ENCODE measurements around the gene PASK. TPM values are rescaled to one million over a fixed set of nuclear protein-coding genes. Genes with fewer than 3 reads are reported as not detected.

Gene PASK
- total RNA-seq, 1 donor from 2014 or later, result 92.0 TPM

GRCh38 chr2:241161646-241162281 lies 12.5 kb upstream of the PASK start:
- peak overlapping the region; percentile 15 for H3K27ac Mint-ChIP-seq
- H3K27me3 Mint-ChIP-seq, result no peaks in the 10 kb centered on the region
- no peaks in the 10 kb centered on the region for H3K9me3 Mint-ChIP-seq
- peaks cover 2% of the 10 kb centered on the region for H3K4me1 Mint-ChIP-seq
- H3K4me3 Mint-ChIP-seq, result no peak overlapping the region
- intact Hi-C loops (cut with micrococcal nuclease), result no loop called here
- H3K36me3 Mint-ChIP-seq (ENCODE audit: low read depth), result peaks cover 56% of the 10 kb centered on the region
- DNase-seq, result no peak

GRCh38 chr2:241160318-241160717 lies 11.0 kb upstream of the PASK start:
- Mint-ChIP-seq H3K36me3 (ENCODE audit: low read depth) (peaks cover 56% of the 10 kb centered on the region), H3K9me3 (no peaks in the 10 kb centered on the region), H3K27me3 (no peaks in the 10 kb centered on the region), H3K27ac (no peak overlapping the region), H3K4me3 (no peak overlapping the region), H3K4me1 (peaks cover 2% of the 10 kb centered on the region)
- no peak for DNase-seq
- intact Hi-C loops (cut with micrococcal nuclease), result no loop called here

GRCh38 chr2:241159116-241159515 lies 9.8 kb upstream of the PASK start:
- H3K27me3 Mint-ChIP-seq, result no peaks in the 10 kb centered on the region

GRCh38 chr2:241158546-241158900 lies 9.3 kb upstream of the PASK start:
- H3K27me3 Mint-ChIP-seq, result no peaks in the 10 kb centered on the region
- H3K36me3 Mint-ChIP-seq (ENCODE audit: low read depth), result peaks cover 56% of the 10 kb centered on the region
- H3K4me3 Mint-ChIP-seq, result no peak overlapping the region
- no peak overlapping the region for H3K27ac Mint-ChIP-seq
- DNase-seq, result no peak
- peaks cover 8% of the 10 kb centered on the region for H3K4me1 Mint-ChIP-seq
- H3K9me3 Mint-ChIP-seq, result no peaks in the 10 kb centered on the region
- intact Hi-C loops (cut with micrococcal nuclease), result no loop called here

More at GRCh38 chr2:241159116-241159515, 9.8 kb upstream of the PASK start:
- peaks cover 58% of the 10 kb centered on the region for H3K36me3 Mint-ChIP-seq (ENCODE audit: low read depth)
- H3K9me3 Mint-ChIP-seq, result no peaks in the 10 kb centered on the region
- peaks cover 6% of the 10 kb centered on the region for H3K4me1 Mint-ChIP-seq
- no peak overlapping the region for H3K27ac Mint-ChIP-seq
- DNase-seq, result no peak
- no peak overlapping the region for H3K4me3 Mint-ChIP-seq
- intact Hi-C loops (cut with micrococcal nuclease), result no loop called here

- Mint-ChIP-seq H3K36me3 (ENCODE audit: low read depth) (peaks cover 55% of the 10 kb centered on the region), H3K27me3 (no peaks in the 10 kb centered on the region), H3K4me1 (peaks cover 13% of the 10 kb centered on the region), H3K27ac (no peak overlapping the region), H3K9me3 (no peaks in the 10 kb centered on the region), H3K4me3 (no peak overlapping the region)
- DNase-seq, result no peak
- intact Hi-C loops (cut with micrococcal nuclease), result no loop called here
Measured at GRCh38 chr2:241157841-241158545, 8.7 kb upstream of the PASK start.

GRCh38 chr2:241156971-241157441 lies 7.7 kb upstream of the PASK start:
- H3K4me1 Mint-ChIP-seq, result peaks cover 20% of the 10 kb centered on the region
- DNase-seq, result no peak
- no peaks in the 10 kb centered on the region for H3K9me3 Mint-ChIP-seq

GRCh38 chr2:241155936-241156335 lies 6.7 kb upstream of the PASK start:
- H3K27ac Mint-ChIP-seq, result no peak overlapping the region
- H3K4me1 Mint-ChIP-seq, result peaks cover 31% of the 10 kb centered on the region
- no peak for DNase-seq
- H3K9me3 Mint-ChIP-seq, result no peaks in the 10 kb centered on the region
- no peak overlapping the region for H3K4me3 Mint-ChIP-seq
- no peaks in the 10 kb centered on the region for H3K27me3 Mint-ChIP-seq
- intact Hi-C loops (cut with micrococcal nuclease), result no loop called here
- H3K36me3 Mint-ChIP-seq (ENCODE audit: low read depth), result peaks cover 47% of the 10 kb centered on the region

More at GRCh38 chr2:241156971-241157441, 7.7 kb upstream of the PASK start:
- H3K36me3 Mint-ChIP-seq (ENCODE audit: low read depth), result peaks cover 52% of the 10 kb centered on the region
- H3K27me3 Mint-ChIP-seq, result no peaks in the 10 kb centered on the region
- intact Hi-C loops (cut with micrococcal nuclease), result no loop called here
- peak overlapping the region; percentile 18 for H3K27ac Mint-ChIP-seq
- no peak overlapping the region for H3K4me3 Mint-ChIP-seq

- intact Hi-C loops (cut with micrococcal nuclease), result loop anchor here (5.0 kb wide), 1 partner anchor 202 kb away; the partner anchor contains the start of gene FARP2
- peak overlapping the region; percentile 63 for H3K27ac Mint-ChIP-seq
- no peaks in the 10 kb centered on the region for H3K9me3 Mint-ChIP-seq
- peaks cover 38% of the 10 kb centered on the region for H3K4me1 Mint-ChIP-seq
- DNase-seq, result no peak
- H3K4me3 Mint-ChIP-seq, result no peak overlapping the region
- H3K36me3 Mint-ChIP-seq (ENCODE audit: low read depth), result peaks cover 44% of the 10 kb centered on the region
- no peaks in the 10 kb centered on the region for H3K27me3 Mint-ChIP-seq
Measured at GRCh38 chr2:241154915-241155314, 5.6 kb upstream of the PASK start.

GRCh38 chr2:241153616-241154015 lies 4.3 kb upstream of the PASK start:
- intact Hi-C loops (cut with micrococcal nuclease), result loop anchor here (5.0 kb wide), 1 partner anchor 204 kb away; the partner anchor contains the start of gene FARP2
- Mint-ChIP-seq H3K27ac (peak overlapping the region; percentile 76), H3K27me3 (no peaks in the 10 kb centered on the region), H3K4me1 (peaks cover 40% of the 10 kb centered on the region), H3K9me3 (no peaks in the 10 kb centered on the region), H3K4me3 (peak overlapping the region; percentile 7), H3K36me3 (ENCODE audit: low read depth) (peaks cover 38% of the 10 kb centered on the region)
- no peak for DNase-seq

- Mint-ChIP-seq H3K4me1 (peaks cover 48% of the 10 kb centered on the region), H3K27me3 (no peaks in the 10 kb centered on the region), H3K4me3 (peak overlapping the region; percentile 96), H3K36me3 (ENCODE audit: low read depth) (peaks cover 25% of the 10 kb centered on the region), H3K27ac (peak overlapping the region; percentile 97), H3K9me3 (no peaks in the 10 kb centered on the region)
- intact Hi-C loops (cut with micrococcal nuclease), result loop anchor here (2.0 to 5.0 kb wide), 2 partner anchors 67 to 205 kb away; partner anchors contain the start of gene FARP2
- DNase-seq, result no peak
Measured at GRCh38 chr2:241151934-241152660, 2.8 kb upstream of the PASK start.

- Mint-ChIP-seq H3K4me3 (peak overlapping the region; percentile 96), H3K9me3 (no peaks in the 10 kb centered on the region), H3K36me3 (ENCODE audit: low read depth) (peaks cover 18% of the 10 kb centered on the region), H3K27me3 (no peaks in the 10 kb centered on the region), H3K4me1 (peaks cover 50% of the 10 kb centered on the region), H3K27ac (peak overlapping the region; percentile 97)
- DNase-seq, result peak; percentile 64
- intact Hi-C loops (cut with micrococcal nuclease), result loop anchor here (1.0 to 5.0 kb wide), 4 partner anchors 49 to 206 kb away; partner anchors contain the start of genes FARP2 and MTERF4
Measured at GRCh38 chr2:241150660-241151530, 1.6 kb upstream of the PASK start.

- H3K4me1 Mint-ChIP-seq, result peaks cover 49% of the 10 kb centered on the region
- no peaks in the 10 kb centered on the region for H3K27me3 Mint-ChIP-seq
- H3K36me3 Mint-ChIP-seq (ENCODE audit: low read depth), result peaks cover 16% of the 10 kb centered on the region
- peak within 1 kb of the TSS; percentile 97 for H3K27ac Mint-ChIP-seq
- no peaks in the 10 kb centered on the region for H3K9me3 Mint-ChIP-seq
- peak within 1 kb of the TSS; percentile 96 for H3K4me3 Mint-ChIP-seq
- DNase-seq, result peak; percentile 98
- intact Hi-C loops (cut with micrococcal nuclease), result loop anchor here (1.0 to 5.0 kb wide), 7 partner anchors 23 to 583 kb away; partner anchors contain the start of genes FARP2, HDLBP, MTERF4 and RNPEPL1
Measured at GRCh38 chr2:241149925-241150659, 820 bp upstream of the PASK start, which contains the start of gene PPP1R7. Gene PPP1R7 (plus strand): TSS chr2:241150467. CDS start chr2:241150496, 29 bp downstream.

All from activated CD4-positive, alpha-beta T cell treated with anti-CD3 and anti-CD28 coated beads, Interleukin-2, amount 10 ng/mL, durations not matched to agents 24 days and 14 days (primary cell).